Breast epithelium (tissue), 4 donors: Measurements from ENCODE around the gene VSIG4. TPM values are rescaled to one million over a fixed set of nuclear protein-coding genes. Genes with fewer than 3 reads are reported as not detected.

Source experiments
- DNase-seq, 2 donors: peaks; one replicate each; pipeline ENCODE4 v3.0.0-alpha.2; 2019; ENCODE audit warnings: low spot score in 2 of 2
- H3K27ac ChIP-seq, 2 donors: fragments of 200-600 bp; sonication (generic) in 1 of 2; one replicate each; pipeline ENCODE4 v1.5.1; 2016 to 2019; ENCODE audit warnings: mild to moderate bottlenecking in 1 of 2
- H3K27me3 ChIP-seq, 2 donors: fragments of 200-600 bp; sonication (generic) in 1 of 2; one replicate each; pipeline versions ENCODE4 v1.5.1 to v1.6.0; 2017 to 2019; ENCODE audit warnings: control low read depth in 1 of 2, mild to moderate bottlenecking in 1 of 2
- H3K36me3 ChIP-seq: fragments of 200-600 bp; one replicate; pipeline ENCODE4 v1.5.1; 2019
- H3K4me1 ChIP-seq, 2 donors: fragments of 200-600 bp; sonication (generic); one replicate each; pipeline ENCODE4 v1.5.1; 2016 to 2019; ENCODE audit warnings: control low read depth in 1 of 2
- H3K4me3 ChIP-seq, 3 donors: fragments of 200-600 bp; sonication (generic); 1 replicate in 2 of 3; 2 replicates in 1 of 3; pipeline ENCODE4 v1.5.1; 2016 to 2019; ENCODE audit warnings: mild to moderate bottlenecking in 3 of 3, moderate library complexity in 2 of 3
- H3K9me3 ChIP-seq, 2 donors: fragments of 200-600 bp; sonication (generic) in 1 of 2; one replicate each; pipeline ENCODE4 v1.5.1; 2016 to 2019; ENCODE audit warnings: control low read depth in 1 of 2
- CTCF ChIP-seq, 3 donors: fragments of 450-650 bp; IDR thresholded peaks; one replicate each; pipeline ENCODE4 v1.5.1; 2016 to 2017; ENCODE audit warnings: antibody characterized with exemption in 3 of 3, mild to moderate bottlenecking in 3 of 3, moderate library complexity in 3 of 3
- POLR2A ChIP-seq: fragments of 450-650 bp; IDR thresholded peaks from one replicate; pipeline ENCODE4 v1.6.1; 2016; ENCODE audit warnings: antibody characterized with exemption, mild to moderate bottlenecking, moderate library complexity
- POLR2AphosphoS5 ChIP-seq, 3 donors: sonication (generic); formaldehyde crosslinking; IDR thresholded peaks; one replicate each; pipeline ENCODE4 v1.6.1; 2017; ENCODE audit warnings: antibody characterized with exemption in 3 of 3
- intact Hi-C: fragments of 100-400 bp; cut with DNase I; formaldehyde crosslinking; loops from one replicate; pipeline ENCODE4 v1.15.1; 2023; ENCODE audit warnings: low total_unique reads
- total RNA-seq, 3 donors: library from RNA; depleted of rRNA; stranded (reverse); fragments of >200 nt; gene quantifications; one replicate each; pipeline ENCODE4 v1.1.0, GENCODE V29; 2016

VSIG4 gene
- total RNA-seq, 3 donors from 2014 or later: 63.3 to 512 (median 90.0) TPM

GRCh38 chrX:66015152-66015831, 24.6 kb downstream of the VSIG4 start:
- Histone ChIP-seq H3K4me3 (peak overlapping the region in 1 of 3 donors; percentile 0), H3K27me3 (peaks cover 0 to 54% of the 10 kb centered on the region in 2 donors), H3K4me1 (no peaks in the 10 kb centered on the region), H3K9me3 (no peaks in the 10 kb centered on the region), H3K36me3 (no peaks in the 10 kb centered on the region), H3K27ac (no peak overlapping the region)
- no peak for DNase-seq
- TF ChIP-seq CTCF (IDR thresholded peaks at IDR 0.05): no peak
- no peak for TF ChIP-seq POLR2A
- no peak for TF ChIP-seq POLR2AphosphoS5 (IDR thresholded peaks at IDR 0.05)
- intact Hi-C loops: no loop called here

GRCh38 chrX:66014556-66014955, 25.3 kb downstream of the VSIG4 start:
- no peaks in the 10 kb centered on the region for H3K9me3 ChIP-seq
- H3K36me3 ChIP-seq: no peaks in the 10 kb centered on the region
- intact Hi-C loops: no loop called here
- DNase-seq: no peak
- TF ChIP-seq POLR2A (no peak), POLR2AphosphoS5 (IDR thresholded peaks at IDR 0.05) (no peak), CTCF (IDR thresholded peaks at IDR 0.05) (no peak)
- no peak overlapping the region for H3K27ac ChIP-seq
- H3K4me3 ChIP-seq: no peak overlapping the region
- H3K27me3 ChIP-seq: peaks cover 0 to 53% of the 10 kb centered on the region in 2 donors
- no peaks in the 10 kb centered on the region for H3K4me1 ChIP-seq

- no peak for TF ChIP-seq POLR2A
- TF ChIP-seq POLR2AphosphoS5 (IDR thresholded peaks at IDR 0.05): no peak
- no peak for TF ChIP-seq CTCF (IDR thresholded peaks at IDR 0.05)
- no peak for DNase-seq
- no peaks in the 10 kb centered on the region for H3K4me1 ChIP-seq
These were observed 25.8 kb downstream of the VSIG4 start for GRCh38 chrX:66014084-66014483.

GRCh38 chrX:66013194-66013816, 26.6 kb downstream of the VSIG4 start:
- Histone ChIP-seq H3K9me3 (no peaks in the 10 kb centered on the region), H3K27ac (no peak overlapping the region), H3K4me3 (no peak overlapping the region), H3K4me1 (no peaks in the 10 kb centered on the region), H3K27me3 (peaks cover 0 to 42% of the 10 kb centered on the region in 2 donors), H3K36me3 (no peaks in the 10 kb centered on the region)
- no peak for DNase-seq
- TF ChIP-seq POLR2A: no peak
- no peak for TF ChIP-seq POLR2AphosphoS5 (IDR thresholded peaks at IDR 0.05)
- TF ChIP-seq CTCF (IDR thresholded peaks at IDR 0.05): no peak
- intact Hi-C loops: no loop called here

More at GRCh38 chrX:66014084-66014483, 25.8 kb downstream of the VSIG4 start:
- Histone ChIP-seq H3K4me3 (no peak overlapping the region), H3K27ac (no peak overlapping the region), H3K27me3 (peaks cover 0 to 50% of the 10 kb centered on the region in 2 donors), H3K36me3 (no peaks in the 10 kb centered on the region), H3K9me3 (no peaks in the 10 kb centered on the region)
- intact Hi-C loops: no loop called here

GRCh38 chrX:66012094-66012534, 27.8 kb downstream of the VSIG4 start:
- Histone ChIP-seq H3K4me3 (no peak overlapping the region), H3K27ac (no peak overlapping the region), H3K36me3 (no peaks in the 10 kb centered on the region), H3K4me1 (no peaks in the 10 kb centered on the region), H3K9me3 (no peaks in the 10 kb centered on the region), H3K27me3 (peaks cover 0 to 37% of the 10 kb centered on the region in 2 donors)
- TF ChIP-seq POLR2A: no peak
- intact Hi-C loops: no loop called here
- DNase-seq: no peak
